NK-92 treated with Interleukin-12 subunit alpha and Interleukin-12 subunit beta, amount 100 ng/mL, for 24 hours (cell line): ENCODE measurements around the gene UBE2S.

Experiments used
- DNase-seq: peaks from one replicate; lab custom pipeline; 2025; lab: John Stamatoyannopoulos, UW

UBE2S gene

GRCh38 chr19:55383279-55384130 is 24.1 kb downstream of the UBE2S start:
- peak; percentile 47 for DNase-seq

- no peak for DNase-seq
Measured at GRCh38 chr19:55382522-55383054, 25.0 kb downstream of the UBE2S start.

GRCh38 chr19:55382013-55382412 is 25.6 kb downstream of the UBE2S start:
- no peak for DNase-seq

- no peak for DNase-seq
Measured at GRCh38 chr19:55379174-55379573, 28.4 kb downstream of the UBE2S start.

GRCh38 chr19:55377356-55378131 is 30.0 kb downstream of the UBE2S start:
- DNase-seq: no peak

- DNase-seq: no peak
Measured at GRCh38 chr19:55376241-55376933, 31.2 kb downstream of the UBE2S start, which contains the start of gene TMEM190. TSS of gene TMEM190 (plus strand) at chr19:55376826. CDS start at chr19:55376854, 28 bp downstream.

GRCh38 chr19:55373993-55374757 is 33.4 kb downstream of the UBE2S start:
- no peak for DNase-seq

GRCh38 chr19:55373306-55373992 is 34.1 kb downstream of the UBE2S start:
- no peak for DNase-seq

GRCh38 chr19:55372316-55373081 is 35.1 kb downstream of the UBE2S start:
- DNase-seq: no peak

GRCh38 chr19:55370305-55370988 is 37.1 kb downstream of the UBE2S start, which contains the start of gene IL11:
TSS of gene IL11 (minus strand) at chr19:55370463. CDS start at chr19:55370310, 153 bp downstream.
- no peak for DNase-seq

- no peak for DNase-seq
Measured at GRCh38 chr19:55369653-55370304, 37.8 kb downstream of the UBE2S start.

GRCh38 chr19:55368701-55369563 is 38.7 kb downstream of the UBE2S start:
- no peak for DNase-seq

- no peak for DNase-seq
Measured at GRCh38 chr19:55368106-55368505, 39.5 kb downstream of the UBE2S start.

- no peak for DNase-seq
Measured at GRCh38 chr19:55366790-55367189, 40.8 kb downstream of the UBE2S start.

GRCh38 chr19:55365964-55366363 is 41.6 kb downstream of the UBE2S start:
- DNase-seq: no peak

- DNase-seq: no peak
Measured at GRCh38 chr19:55365245-55365644, 42.3 kb downstream of the UBE2S start.

- no peak for DNase-seq
Measured at GRCh38 chr19:55362990-55363716, 44.4 kb downstream of the UBE2S start, which contains the start of gene GARIN5B. TSS of gene GARIN5B (minus strand) at chr19:55363260. CDS start at chr19:55363066, 194 bp downstream.
